Spleen (tissue), 7 donors: ENCODE data around the gene PLXNB2.

Experiments
- POLR2A ChIP-seq, 3 donors: fragments of 450-650 bp; IDR thresholded peaks; one replicate each; pipeline ENCODE4 v1.5.1; 2017; ENCODE audit warnings: antibody characterized with exemption in 3 of 3, mild to moderate bottlenecking in 1 of 3
- POLR2AphosphoS5 ChIP-seq, 3 donors: sonication (generic); formaldehyde crosslinking; IDR thresholded peaks; one replicate each; pipeline ENCODE4 v1.5.1; 2017; ENCODE audit warnings: antibody characterized with exemption in 3 of 3
- TF ChIP-seq, protein P1 (sequence below), 11 experiments: fragments of 200-600 bp in 7 of 11; fragments of 450-650 bp in 4 of 11; sonication (generic) in 4 of 11; IDR thresholded peaks in 8 of 11; conservative IDR thresholded peaks in 3 of 11; 1 replicate in 7 of 11; 2 replicates in 4 of 11; pipeline versions ENCODE4 v1.4.0 to v1.8.0; 2016 to 2021; ENCODE audit warnings: antibody characterized with exemption in 11 of 11, inconsistent platforms in 4 of 11, mild to moderate bottlenecking in 1 of 11
- donor health status: DM: no; HTN: no; CAD: no; lungs with moderate emphysema.
- donor health status: DM: no; HTN: no; CAD: no.
- donor health status: DM: no; HTN: no; CAD: no.

GRCh38 chr22:50257041-50257440 is 50.4 kb downstream of the PLXNB2 start:
- TF ChIP-seq, protein P1, sequence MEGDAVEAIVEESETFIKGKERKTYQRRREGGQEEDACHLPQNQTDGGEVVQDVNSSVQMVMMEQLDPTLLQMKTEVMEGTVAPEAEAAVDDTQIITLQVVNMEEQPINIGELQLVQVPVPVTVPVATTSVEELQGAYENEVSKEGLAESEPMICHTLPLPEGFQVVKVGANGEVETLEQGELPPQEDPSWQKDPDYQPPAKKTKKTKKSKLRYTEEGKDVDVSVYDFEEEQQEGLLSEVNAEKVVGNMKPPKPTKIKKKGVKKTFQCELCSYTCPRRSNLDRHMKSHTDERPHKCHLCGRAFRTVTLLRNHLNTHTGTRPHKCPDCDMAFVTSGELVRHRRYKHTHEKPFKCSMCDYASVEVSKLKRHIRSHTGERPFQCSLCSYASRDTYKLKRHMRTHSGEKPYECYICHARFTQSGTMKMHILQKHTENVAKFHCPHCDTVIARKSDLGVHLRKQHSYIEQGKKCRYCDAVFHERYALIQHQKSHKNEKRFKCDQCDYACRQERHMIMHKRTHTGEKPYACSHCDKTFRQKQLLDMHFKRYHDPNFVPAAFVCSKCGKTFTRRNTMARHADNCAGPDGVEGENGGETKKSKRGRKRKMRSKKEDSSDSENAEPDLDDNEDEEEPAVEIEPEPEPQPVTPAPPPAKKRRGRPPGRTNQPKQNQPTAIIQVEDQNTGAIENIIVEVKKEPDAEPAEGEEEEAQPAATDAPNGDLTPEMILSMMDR (IDR thresholded peaks at IDR 0.05 in 8 of 11, conservative IDR thresholded peaks at IDR 0.05 in 3 of 11) = no peak
- no peak for TF ChIP-seq POLR2A (IDR thresholded peaks at IDR 0.05)
- TF ChIP-seq POLR2AphosphoS5 (IDR thresholded peaks at IDR 0.05) = no peak
